Germinal center (tissue), 1 donor: Measurements from ENCODE around the gene RPS10.
"Not testable (repeated sequence)": the region's sequence is repeated elsewhere in the genome, so short reads cannot be mapped to it uniquely, and the experiment has no call there.

Source experiments
- DNase-seq: peaks from one replicate; pipeline ENCODE4 v3.0.0; 2012; ENCODE audit warnings: mixed read lengths, low spot score

The RPS10 gene

DNA sequence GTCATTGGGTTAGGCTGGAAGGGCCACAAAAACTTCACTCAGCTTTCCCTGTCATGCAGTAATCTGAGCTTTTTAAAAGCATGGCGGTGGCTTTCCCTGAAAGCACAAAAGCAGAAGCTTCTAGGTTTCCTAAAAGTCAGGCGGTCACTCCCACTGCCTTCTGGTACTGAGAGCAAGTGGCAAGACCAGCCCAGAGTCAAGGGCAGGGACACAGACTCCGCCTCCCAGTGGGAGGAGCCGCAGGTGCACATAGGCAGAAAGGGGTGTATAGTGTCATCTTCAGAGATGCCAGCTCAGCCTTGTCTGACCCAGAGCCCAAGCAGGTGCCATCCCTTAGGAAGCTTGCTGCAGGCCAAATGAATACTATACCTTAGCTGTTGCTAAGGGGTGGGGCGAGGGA, 22.0 kb upstream of the RPS10 start:
- DNase-seq, result peak; percentile 24

DNA sequence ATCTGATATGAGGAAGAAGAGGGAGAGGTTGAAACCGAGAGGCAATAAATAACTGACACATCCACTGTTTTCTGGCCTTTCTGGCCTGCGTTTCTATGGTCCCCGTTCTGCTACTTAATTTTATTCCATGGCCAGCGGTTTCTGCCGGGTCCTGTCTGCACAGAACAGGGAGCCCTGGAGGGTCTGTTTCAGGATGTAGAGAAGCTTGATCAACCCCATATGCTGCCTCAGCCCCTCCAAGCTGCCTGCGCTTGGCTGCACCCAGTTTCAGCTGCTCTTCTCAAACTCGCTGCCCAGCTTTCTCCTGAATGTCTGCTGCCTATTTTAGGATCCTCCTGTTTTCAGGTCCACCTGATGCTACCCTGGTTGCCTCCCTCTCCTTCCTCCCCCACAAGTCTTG, 21.5 kb upstream of the RPS10 start:
- no peak for DNase-seq

DNA sequence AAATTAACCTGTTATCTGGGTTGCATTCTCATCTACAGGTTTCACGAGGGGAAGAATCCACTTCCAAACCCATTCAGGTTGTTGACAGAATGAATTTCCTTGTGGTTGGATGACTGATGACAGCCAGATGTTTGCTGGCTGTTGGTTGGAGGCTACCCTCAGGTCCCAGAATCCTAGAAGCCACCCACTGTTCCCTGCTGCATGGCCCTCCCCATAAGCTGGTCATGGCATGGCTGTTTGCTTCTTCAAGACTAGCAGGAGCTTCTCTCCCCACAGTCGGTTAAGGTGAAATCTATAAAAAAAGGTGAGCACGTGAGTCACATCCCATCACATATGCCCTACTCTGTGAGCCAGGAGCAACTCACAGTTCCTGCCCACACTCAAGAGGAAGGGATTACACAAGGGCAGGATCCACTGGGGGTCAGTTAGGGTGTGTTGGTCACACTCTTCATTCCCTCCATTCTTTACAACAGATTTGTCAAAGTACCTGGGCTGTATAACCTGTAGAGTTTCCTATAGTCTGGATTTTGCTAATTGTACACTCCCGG, 19.5 kb upstream of the RPS10 start:
- DNase-seq, result no peak

DNA sequence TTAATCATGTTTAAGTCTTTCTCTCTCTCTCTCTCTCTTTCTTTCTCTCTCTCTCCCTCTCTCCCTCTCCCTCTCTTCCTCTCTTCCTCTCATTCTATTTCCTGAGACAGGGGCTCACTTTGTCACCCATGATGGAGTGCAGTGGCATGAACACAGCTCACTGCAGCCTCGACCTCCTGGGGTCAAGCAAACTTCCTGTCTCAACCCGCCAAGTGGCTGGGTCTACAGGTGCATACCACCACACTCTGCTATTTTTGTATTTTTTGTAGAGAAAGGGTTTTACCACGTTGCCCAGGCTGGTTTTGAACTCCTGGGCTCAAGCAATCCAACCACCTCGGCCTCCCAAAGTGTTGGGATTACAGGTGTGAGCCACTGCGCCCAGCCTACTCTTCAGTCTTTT, 15.7 kb upstream of the RPS10 start:
- DNase-seq, result no peak

DNA sequence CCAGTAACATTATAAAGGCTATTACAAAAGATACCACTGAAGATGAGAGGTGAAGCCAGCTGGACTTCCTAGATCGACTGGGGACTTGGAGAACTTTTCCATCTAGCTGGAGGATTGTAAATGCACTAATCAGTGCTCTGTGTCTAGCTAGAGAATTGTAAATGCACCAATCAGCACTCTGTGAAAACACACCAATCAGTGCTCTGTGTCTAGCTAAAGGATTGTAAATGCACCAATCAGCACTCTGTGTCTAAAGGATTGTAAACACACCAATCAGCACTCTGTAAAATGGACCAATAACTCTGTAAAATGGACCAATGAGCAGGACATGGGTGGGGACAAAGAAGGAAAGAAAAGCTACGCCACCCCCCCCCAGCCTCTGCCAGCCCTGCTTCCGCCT, 13.6 kb upstream of the RPS10 start:
- no peak for DNase-seq

DNA sequence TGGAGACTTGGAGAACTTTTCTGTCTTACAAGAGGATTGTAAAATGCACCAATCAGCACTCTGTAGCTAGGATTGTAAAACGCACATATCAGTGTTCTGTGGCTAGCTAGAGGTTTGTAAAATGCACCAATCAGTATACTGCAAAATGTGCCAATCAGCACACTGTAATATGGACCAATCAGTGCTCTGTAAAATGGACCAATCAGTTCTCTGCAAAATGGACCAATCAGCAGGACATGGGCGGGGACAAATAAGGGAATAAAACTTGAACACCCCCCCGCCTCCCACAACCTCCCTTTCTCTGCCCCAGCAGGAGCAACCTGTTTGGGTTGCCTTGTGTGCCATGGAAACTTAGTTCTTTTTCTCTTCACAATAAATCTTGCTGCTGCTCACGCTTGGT, 12.8 kb upstream of the RPS10 start:
- no peak for DNase-seq

DNA sequence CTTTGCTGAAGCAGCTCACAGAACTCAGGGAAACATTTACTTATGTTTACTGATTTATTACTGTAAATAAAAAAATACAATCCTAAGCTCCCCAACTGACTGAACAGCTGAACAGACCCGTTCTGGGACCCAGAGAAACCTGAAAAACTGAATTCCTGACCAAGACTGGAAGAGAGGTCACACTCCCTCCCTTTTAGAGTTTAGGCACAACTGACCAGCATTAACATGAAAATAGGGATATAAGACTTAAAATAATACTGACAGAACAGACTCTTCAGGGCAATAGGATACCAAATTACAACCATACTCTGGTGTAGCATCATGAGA, 11.7 kb upstream of the RPS10 start:
- no peak for DNase-seq

DNA sequence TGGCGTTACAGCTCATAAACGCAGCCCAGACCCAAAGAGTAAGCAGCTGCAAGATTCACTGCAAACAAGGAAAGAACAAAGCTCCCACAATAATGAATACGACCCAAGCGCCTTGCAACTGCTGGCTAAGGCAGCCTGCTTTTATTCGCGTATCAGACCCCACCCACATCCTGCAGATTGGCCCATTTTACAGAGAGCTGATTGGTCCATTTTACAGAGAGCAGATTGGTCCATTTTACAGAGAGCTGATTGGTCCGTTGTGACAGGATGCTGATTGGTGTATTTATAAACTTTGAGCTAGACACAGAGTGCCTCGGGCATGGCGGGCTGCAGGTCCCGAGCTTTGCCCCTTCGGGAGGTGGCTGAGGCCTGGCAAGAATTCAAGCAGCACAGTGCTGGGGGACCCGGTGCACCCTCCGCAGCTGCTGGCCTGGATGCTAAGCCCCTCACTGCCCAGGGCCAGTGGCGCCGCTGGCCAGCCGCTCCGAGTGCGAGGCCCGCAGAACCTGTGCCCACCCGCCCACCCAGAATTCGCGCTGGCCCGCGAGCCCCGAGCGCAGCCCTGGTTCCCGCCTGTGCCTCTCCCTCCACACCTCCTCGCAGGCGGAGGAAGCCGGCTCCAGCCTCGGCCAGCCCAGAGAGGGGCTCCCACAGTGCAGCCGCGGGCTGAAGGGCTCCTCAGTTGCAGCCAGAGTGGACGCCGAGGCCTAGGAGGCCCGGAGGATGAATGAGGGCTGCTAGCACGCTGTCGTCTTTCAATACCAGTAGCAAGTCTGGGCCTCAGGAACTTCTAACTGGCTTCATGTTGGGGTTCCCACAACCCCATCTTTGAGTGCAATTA, 11.2 kb upstream of the RPS10 start:
- no peak for DNase-seq

DNA sequence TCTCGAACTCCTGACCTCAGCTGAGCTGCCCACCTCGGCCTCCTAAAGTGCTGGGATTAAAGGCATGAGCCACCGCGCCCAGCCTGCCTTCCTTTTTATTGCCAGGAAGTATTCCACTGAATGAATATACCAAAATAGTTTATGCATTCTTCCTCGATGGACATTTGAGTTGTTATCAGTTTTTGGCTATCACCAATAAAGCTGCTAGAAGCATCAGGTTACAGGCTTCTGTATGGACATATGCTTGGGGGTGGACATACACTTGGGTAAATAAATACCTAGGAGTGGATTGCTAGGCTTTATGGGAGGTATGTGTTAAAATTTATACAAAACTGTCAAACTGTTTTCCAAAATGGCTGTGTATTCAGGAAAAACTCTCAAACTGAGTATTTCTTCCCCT, 10.0 kb upstream of the RPS10 start:
- DNase-seq, result no peak

DNA sequence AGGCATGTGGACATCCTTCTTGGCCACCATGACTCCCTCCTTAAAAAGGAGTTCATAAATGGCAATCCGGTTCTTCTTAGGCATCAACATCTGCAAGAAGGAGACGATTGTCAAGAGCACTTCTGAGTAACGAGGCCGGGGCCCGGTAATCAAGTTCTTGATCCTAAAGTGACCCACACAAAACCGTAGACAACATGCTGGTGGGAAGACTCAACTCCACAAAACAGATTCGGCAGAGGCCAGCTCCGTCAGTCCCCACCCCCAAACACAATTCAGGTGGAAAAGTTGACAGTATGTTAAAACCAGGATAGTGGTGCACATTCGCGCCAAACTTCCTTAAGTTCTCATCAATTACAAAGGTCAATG, 754 bp downstream of the RPS10 start:
- no peak for DNase-seq

DNA sequence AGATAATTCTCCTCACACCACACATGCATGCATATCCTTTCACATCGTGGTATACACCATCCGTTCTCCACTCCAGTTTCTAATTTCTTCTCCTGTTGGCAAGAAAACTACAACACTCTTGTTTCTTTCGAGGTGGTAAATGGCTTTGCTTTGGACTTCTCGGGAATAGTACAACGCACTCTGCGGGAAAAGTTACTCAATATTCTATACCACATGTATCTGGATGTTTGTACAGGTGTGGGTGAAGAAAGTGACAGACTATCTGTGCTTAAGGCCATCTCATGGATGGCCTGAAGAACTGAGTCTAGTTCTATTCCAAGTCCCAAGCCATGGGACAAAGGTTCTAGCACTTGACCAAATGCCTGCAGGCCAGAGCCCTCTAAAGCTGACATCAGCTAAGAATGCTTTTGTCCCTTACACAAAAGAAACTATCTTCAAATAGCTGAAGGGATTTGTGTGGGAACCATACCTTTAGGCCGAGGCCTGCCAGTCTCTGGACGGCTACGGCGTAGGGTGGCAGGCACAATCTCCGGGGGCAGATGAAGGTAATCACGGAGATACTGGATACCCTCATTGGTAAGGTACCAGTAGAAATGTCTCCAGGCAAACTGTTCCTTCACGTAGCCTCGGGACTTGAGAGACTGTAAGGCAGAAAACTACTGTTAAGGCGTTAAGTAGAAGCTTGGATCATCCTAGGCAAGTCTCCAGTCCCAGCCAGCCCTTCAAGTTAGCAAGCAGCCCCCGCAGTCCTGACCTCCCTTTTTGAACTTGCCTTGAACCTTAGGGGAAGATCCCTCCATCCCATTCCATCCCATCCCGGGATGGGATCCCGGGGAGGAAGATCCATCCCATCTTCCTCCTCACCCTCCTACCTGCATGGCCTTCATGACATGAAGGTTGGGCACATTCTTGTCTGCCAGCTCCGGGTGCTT, 1.4 kb downstream of the RPS10 start:
- DNase-seq, result no peak

DNA sequence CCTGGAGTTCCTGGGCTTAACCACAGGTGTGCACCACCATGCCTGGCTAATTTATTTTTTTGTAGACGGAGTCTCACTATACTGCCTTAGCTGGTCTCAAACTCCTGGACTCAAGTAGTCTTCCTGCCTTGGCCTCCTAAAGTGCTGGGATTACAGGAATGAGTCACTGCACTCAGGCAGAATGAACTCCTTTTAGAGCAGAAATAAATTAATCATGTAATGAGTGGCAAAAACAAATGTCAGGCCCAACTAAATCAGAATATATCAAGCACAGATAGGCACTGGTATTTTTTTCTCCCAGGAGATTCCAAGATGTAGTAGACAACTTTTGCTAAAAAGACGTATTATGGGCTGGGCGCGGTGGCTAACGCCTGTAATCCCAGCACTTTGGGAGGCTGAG, 2.6 kb downstream of the RPS10 start:
- DNase-seq, result no peak

DNA sequence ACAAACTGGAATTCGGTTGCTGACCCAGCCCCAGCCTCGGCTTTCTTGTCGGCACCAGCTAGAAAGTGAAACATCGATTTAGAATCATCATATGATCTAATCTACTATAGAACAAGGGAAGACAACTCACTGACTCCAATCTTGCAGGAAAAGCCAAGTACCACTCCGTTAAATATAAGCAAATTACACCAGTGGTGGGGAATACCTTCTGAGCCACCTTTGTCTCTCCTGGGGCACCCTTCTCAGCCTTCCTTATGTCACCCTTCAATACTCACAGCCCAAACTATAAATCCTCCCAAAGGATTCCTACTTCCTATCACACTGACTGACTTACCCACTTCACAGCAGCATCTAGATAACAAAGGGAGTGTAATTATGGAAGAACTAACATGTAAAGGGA, 7.5 kb downstream of the RPS10 start:
- no peak for DNase-seq

DNA sequence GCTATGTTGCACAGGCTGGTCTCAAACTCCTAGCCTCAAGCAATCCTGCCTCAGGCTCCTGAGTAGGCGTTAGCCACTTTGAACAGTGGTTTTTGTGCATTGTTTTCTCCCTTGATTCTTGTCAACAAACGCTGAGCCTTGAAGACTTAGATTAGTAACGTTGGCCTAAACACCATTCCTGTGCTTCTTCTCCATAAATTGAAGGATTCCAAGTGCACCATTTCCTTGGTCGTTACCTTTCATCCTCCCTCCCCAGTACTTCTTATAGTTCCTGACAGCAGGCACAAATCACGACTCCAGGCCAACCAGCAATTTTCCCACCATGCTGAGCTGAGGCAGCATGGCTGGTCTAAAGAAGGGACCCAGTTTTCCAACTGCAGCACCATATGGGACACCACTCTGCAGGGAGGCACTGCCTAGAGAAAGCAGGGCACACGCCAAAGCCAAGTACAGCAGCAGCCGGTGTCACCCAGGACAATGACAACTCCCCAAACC, 8.9 kb downstream of the RPS10 start:
- no peak for DNase-seq

DNA sequence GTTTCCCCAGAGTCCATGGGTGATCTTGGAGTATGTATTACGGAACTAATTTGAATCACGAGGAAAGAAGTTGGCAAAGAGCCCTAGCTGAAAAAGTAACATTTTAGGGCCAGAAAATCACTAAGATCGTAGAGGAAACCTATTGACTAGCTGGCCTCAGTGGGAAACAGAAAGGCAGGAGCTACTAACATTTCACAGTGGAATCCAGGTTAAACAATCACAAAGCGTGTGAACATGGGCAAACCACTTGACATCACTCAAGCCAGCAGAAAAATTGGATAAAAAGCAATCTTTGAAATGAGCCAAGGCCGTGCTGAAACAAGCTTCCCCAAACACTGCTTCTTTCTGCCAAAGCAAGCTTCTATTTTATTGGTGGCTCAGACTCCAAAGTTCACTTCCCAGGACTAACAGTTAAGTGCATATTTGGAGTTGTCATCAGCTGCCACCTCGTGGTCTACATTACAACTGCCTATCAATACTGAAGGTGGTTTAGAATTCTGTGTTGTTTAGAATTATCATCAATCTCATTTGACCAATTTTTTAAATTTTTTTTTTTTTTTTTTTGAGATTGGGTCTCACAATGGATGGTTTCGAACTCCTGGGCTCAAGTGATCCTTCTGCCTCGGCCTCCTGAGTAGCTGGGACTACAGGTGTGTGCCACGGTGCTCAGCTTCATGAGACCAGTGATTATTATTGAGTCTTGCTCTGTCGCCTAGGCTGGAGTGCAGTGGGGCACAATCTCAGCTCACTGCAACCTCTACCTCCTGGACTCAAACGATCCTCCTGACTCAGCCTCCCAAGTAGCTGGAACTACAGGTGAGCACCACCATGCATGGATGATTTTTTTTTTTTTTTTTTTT, 10.6 kb downstream of the RPS10 start:
- peak; percentile 69 for DNase-seq

DNA sequence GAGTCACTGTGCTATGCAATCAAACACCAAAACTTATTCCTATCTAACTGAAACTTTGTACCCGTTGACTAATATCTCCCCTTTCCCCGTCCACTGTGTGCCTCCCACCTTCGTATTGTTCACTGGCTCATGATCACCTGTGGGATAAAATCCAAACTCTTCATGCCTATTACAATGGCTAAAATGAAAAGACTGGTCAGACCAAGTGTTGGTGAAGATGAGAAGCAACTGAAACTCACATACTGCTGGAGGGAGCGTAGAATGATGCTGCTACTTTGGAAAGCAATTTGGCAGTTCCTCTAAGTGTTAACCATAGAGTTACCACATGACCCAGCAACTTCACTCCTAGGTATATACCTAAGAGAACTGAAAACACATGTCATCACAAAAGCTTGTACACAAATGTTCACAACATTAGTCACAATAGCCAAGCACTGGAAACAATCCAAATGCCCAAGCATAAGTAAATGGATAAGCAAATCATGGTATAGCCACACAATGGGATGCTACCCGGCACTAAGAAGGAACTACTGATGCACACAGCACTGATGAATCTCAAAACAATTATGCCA, 13.1 kb downstream of the RPS10 start:
- DNase-seq, result no peak

DNA sequence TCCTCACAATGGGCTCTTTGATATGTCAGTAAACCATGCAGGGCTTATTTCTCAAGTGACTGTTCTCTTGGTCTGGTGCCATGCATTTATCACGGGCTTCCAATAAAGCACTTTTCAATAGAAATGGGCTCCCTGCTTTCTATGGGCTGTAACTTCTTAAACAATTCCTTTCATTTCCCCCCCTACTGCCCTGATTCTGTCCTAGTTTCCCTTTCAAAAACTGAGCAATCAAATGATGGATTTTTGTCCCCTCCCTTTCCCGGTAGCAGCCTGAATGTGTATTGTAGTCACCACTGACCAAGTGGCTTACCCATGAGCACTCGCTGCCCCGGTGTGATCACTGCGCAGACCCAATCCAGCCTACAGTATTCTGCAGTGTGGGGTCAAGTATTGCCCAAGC, 13.9 kb downstream of the RPS10 start:
- no peak for DNase-seq

DNA sequence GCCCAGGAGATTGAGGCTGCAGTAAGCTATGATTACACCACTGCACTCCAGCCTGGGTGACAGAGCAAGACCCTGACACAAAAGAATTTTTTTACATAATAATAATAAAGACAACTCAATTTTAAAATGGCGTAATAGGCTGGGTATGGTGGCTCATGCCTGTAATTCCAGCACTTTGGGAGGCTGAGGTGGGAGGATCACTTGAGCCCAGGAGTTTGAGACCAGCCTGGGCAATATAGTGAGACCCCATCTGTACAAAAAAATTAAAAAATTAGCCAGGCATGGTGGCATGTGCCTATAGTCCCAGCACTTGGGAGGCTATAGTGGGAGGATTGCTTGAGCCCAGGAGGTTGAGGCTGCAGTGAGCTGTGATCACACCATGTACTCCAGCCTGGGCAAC, 18.0 kb downstream of the RPS10 start:
- not testable (repeated sequence) for DNase-seq

DNA sequence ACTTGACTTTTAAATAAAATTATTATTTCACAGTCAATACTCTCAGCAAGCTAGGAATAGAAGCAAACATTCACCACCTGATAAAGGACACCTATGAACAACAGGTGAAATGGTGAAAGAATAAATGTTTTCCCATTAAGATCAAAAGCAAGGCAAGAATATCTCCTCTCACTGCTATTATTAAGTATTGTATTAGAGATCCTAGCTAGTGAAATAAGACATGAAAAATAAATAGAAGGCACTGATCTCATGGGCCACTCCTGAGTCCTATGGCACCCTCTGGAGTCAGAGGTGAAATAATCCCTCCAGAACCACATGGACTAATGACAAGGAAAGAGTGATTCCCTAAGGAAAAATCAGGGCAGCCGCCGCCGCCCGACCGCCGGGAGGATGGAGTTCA, 29.4 kb downstream of the RPS10 start:
- DNase-seq, result no peak

DNA sequence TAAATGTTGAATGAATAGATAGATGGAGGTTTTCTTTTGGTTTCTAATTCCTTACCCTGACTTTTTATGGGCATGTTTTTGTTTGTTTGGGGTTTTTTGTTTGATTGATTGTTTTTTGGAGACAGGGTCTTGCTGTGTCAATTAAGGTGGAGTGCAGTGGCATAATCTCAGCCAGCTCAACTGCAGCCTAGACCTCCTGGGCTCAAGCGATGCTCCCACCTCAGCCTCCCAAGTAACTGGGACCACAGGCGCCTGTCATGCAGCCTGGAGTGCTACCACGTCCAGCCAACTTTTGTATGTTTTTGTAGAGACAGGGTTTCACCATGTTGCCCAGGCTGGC, 31.9 kb downstream of the RPS10 start:
- no peak for DNase-seq

DNA sequence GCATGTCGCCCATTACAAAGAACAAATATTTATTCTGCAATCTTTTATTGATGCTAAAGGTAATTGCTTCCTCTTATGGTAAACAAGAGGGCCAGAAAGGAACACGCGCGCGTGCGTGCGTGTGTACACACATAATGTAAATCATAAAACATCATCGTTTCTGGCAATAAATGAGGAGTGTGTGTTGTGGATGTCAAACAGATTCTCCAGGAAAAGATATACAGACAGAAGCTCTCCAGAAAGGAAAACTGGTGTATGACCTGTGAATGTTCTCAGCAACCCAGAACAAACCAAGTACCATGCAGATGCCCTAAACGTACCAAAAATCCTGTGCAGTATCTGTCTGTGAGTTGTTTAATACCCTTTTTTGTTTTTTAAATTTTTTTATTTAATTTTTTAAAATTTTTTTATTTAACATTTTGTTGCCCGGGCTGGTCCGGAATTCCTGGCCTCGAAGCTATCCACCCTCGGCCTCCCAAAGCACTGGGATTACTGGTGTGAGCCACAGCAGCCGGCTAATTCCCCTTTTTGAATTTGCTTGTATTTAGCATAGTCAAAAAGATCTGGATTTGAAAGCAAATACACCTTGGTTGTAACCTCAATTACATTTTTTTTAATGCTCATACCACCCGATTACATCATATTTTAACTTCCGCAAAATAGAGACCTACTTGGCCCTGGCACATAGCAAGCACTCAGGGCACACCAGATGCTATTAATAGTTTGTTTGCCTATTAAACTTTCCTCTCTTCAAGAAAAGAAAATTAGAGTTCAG, 32.5 kb downstream of the RPS10 start:
- peak; percentile 65 for DNase-seq
